GM12878 (cell line): Measurements from ENCODE around the gene FALEC. TPM values are rescaled to one million over a fixed set of nuclear protein-coding genes. Genes with fewer than 3 reads are reported as not detected.

Experiments used
- ATAC-seq: fragments of 200-7000 bp; cut with Tn5 transposase; 3 replicates; pipeline ENCODE4 v1.9.1; 2020; ENCODE audit warnings: mild to moderate bottlenecking, moderate library complexity
- BruUV-seq: library from RNA; stranded (reverse); fragments of 400-500 nt; replicated peaks from 2 replicates; lab custom pipeline; 2021; lab: Mats Ljungman, UMichigan
- CTCF ChIA-PET: fragments of 300-600 bp; sonication (Branson Sonifier 250); formaldehyde crosslinking; extraction: SDS; loops from one replicate; lab custom pipeline; 2021; ENCODE audit warnings: inconsistent platforms; lab: Yijun Ruan, JAX
- POLR2A ChIA-PET: fragments of 350-600 bp; formaldehyde crosslinking; extraction: SDS; loops from one replicate; lab custom pipeline; 2021; ENCODE audit warnings: inconsistent platforms; lab: Charles Lee
- RAD21 ChIA-PET: fragments of 300-600 bp; sonication (Branson Sonifier 250); formaldehyde crosslinking; loops from one replicate; lab custom pipeline; 2023; ENCODE audit warnings: antibody characterized with exemption; ENCODE audit not compliant: unreplicated experiment; lab: Charles Lee
- SMC1A ChIA-PET: fragments of 300-600 bp; sonication (Branson Sonifier 250); formaldehyde crosslinking; loops from one replicate; lab custom pipeline; 2023; ENCODE audit not compliant: unreplicated experiment, uncharacterized antibody; lab: Charles Lee
- DNase-seq: peaks from one replicate; pipeline ENCODE4 v3.0.0-alpha.2; 2011; ENCODE audit warnings: low read depth, low spot score
- FAIRE-seq: peaks from 3 replicates; lab custom pipeline; 2011; peaks lifted over from hg19 to GRCh38; lab: Jason Lieb, UNC
- H2AFZ ChIP-seq: 2 replicates; pipeline ENCODE4 v1.6.0; 2011; ENCODE audit warnings: low read depth, low read length, control low read depth; ENCODE audit not compliant: control insufficient read depth
- H3K27ac ChIP-seq: 2 replicates; pipeline ENCODE4 v1.5.1; 2011; ENCODE audit warnings: control low read depth; ENCODE audit not compliant: control insufficient read depth, insufficient read depth
- H3K27me3 ChIP-seq, 2 experiments: replicated peaks in 1 of 2; 2 replicates each; pipeline versions ENCODE4 v1.6.0 to v1.6.1; 2011; ENCODE audit warnings: low read length in 1 of 2; ENCODE audit not compliant: control insufficient read depth in 2 of 2, insufficient read depth in 2 of 2
- H3K36me3 ChIP-seq, 2 experiments: 2 replicates each; pipeline ENCODE4 v1.5.1; 2011; ENCODE audit warnings: low read length in 1 of 2; ENCODE audit not compliant: control insufficient read depth in 2 of 2, insufficient read depth in 2 of 2
- H3K4me1 ChIP-seq: 2 replicates; pipeline ENCODE4 v1.6.1; 2011; ENCODE audit warnings: mild to moderate bottlenecking, low read length, moderate library complexity, mixed read lengths; ENCODE audit not compliant: control insufficient read depth, insufficient read depth
- H3K4me2 ChIP-seq: 2 replicates; pipeline ENCODE4 v1.6.0; 2011; ENCODE audit warnings: control low read depth; ENCODE audit not compliant: control insufficient read depth, insufficient read depth
- H3K4me3 ChIP-seq: fragments of 200-600 bp; sonication (generic); 2 replicates; pipeline ENCODE4 v1.5.1; 2016
- H3K79me2 ChIP-seq: 2 replicates; pipeline ENCODE4 v1.6.0; 2011; ENCODE audit warnings: low read length; ENCODE audit not compliant: control insufficient read depth, insufficient read depth
- H3K9ac ChIP-seq: 2 replicates; pipeline ENCODE4 v1.8.0; 2011; ENCODE audit warnings: low read length, control low read depth, mixed read lengths; ENCODE audit not compliant: control insufficient read depth, insufficient read depth
- H3K9me3 ChIP-seq: replicated peaks from 3 replicates; pipeline ENCODE4 v1.5.1; 2011; ENCODE audit warnings: mild to moderate bottlenecking, low read length; ENCODE audit not compliant: control insufficient read depth, insufficient read depth
- H4K20me1 ChIP-seq: 2 replicates; pipeline ENCODE4 v1.6.0; 2011; ENCODE audit not compliant: control insufficient read depth, insufficient read depth
- CEBPZ ChIP-seq: fragments of 150-350 bp; IDR thresholded peaks from 2 replicates; pipeline ENCODE4 v1.6.1; 2016; ENCODE audit warnings: low read depth, low read length
- HDGF ChIP-seq: fragments of 450-650 bp; IDR thresholded peaks from 2 replicates; pipeline ENCODE4 v1.6.1; 2016; ENCODE audit warnings: antibody characterized with exemption
- MAX ChIP-seq: IDR thresholded peaks from 2 replicates; pipeline ENCODE4 v1.6.1; 2012; ENCODE audit warnings: low read depth, low read length, improper control_type of control experiment
- MEF2A ChIP-seq: IDR thresholded peaks from 2 replicates; pipeline ENCODE4 v1.6.1; 2011; ENCODE audit warnings: low read depth, mild to moderate bottlenecking, low read length, moderate library complexity; ENCODE audit not compliant: insufficient read depth
- NFXL1 ChIP-seq: fragments of 450-650 bp; IDR thresholded peaks from 2 replicates; pipeline ENCODE4 v1.6.1; 2017; ENCODE audit warnings: antibody characterized with exemption, mild to moderate bottlenecking, borderline replicate concordance
- RAD21 ChIP-seq: IDR thresholded peaks from 2 replicates; pipeline ENCODE4 v1.6.1; 2011; ENCODE audit warnings: mild to moderate bottlenecking, low read depth, low read length, moderate library complexity; ENCODE audit not compliant: insufficient read depth
- RELA ChIP-seq: fragments of 450-650 bp; IDR thresholded peaks from 2 replicates; pipeline ENCODE4 v1.8.0; 2014; ENCODE audit warnings: borderline replicate concordance; ENCODE audit not compliant: partially characterized antibody
- RUNX3 ChIP-seq: IDR thresholded peaks from 2 replicates; pipeline ENCODE4 v1.6.1; 2012; ENCODE audit warnings: low read length, inconsistent platforms
- STAT3 ChIP-seq: IDR thresholded peaks from 2 replicates; pipeline ENCODE4 v1.6.1; 2011; ENCODE audit warnings: low read depth, low read length, improper control_type of control experiment
- YBX1 ChIP-seq: fragments of 450-650 bp; IDR thresholded peaks from 2 replicates; pipeline ENCODE4 v1.6.1; 2016; ENCODE audit warnings: antibody characterized with exemption
- WGBS: methylation state at CpG from one replicate; pipeline ENCODE4 v1.1.6; 2016; ENCODE audit warnings: low lambda C conversion rate; ENCODE audit not compliant: insufficient replicate concordance, insufficient coverage; ENCODE audit errors: missing lambda C conversion rate; 5-methylcytosine and 5-hydroxymethylcytosine counted together
- in situ Hi-C: fragments of 300-500 bp; cut with MboI; formaldehyde crosslinking; loops from 9 replicates; pipeline ENCODE4 v1.14.3; 2018; ENCODE audit warnings: mixed read lengths
- intact Hi-C: fragments of 100-400 bp; cut with micrococcal nuclease; formaldehyde crosslinking; loops from one replicate; pipeline ENCODE4 v1.14.2; 2022; ENCODE audit not compliant: unreplicated experiment
- polyA plus RNA-seq, 11 experiments: library from polyadenylated mRNA; depleted of rRNA in 4 of 11; unstranded in 6 of 11; stranded (reverse) in 5 of 11; fragments of >200 nt; fragmentation: Nextera tagmentation in 4 of 11; fragmentation: Illumina TruSeq in 1 of 11; extraction: Ambion mirVana in 4 of 11; extraction: Trizol in 1 of 11; gene quantifications; 1 replicate in 1 of 11; 2 replicates in 10 of 11; pipeline versions ENCODE4 v1.2.1 to v1.2.3, GENCODE V29; 2011 to 2016; ENCODE audit warnings: inconsistent platforms in 2 of 11, missing spikeins in 2 of 11, low read depth in 1 of 11
- total RNA-seq, 4 experiments: library from RNA; depleted of rRNA in 3 of 4; stranded (reverse); fragments of >200 nt in 3 of 4; fragmentation: Illumina TruSeq in 1 of 4; extraction: Trizol in 1 of 4; gene quantifications; 2 replicates each; pipeline versions ENCODE4 v1.2.1 to v1.2.3, GENCODE V29; 2013 to 2021
- TF ChIP-seq, protein P1 (sequence below): fragments of 450-650 bp; IDR thresholded peaks from 2 replicates; pipeline ENCODE4 v1.6.1; 2016; ENCODE audit warnings: mild to moderate bottlenecking, moderate library complexity, borderline replicate concordance
- TF ChIP-seq, protein P2 (sequence below): fragments of 450-650 bp; formaldehyde crosslinking; IDR thresholded peaks from 2 replicates; pipeline ENCODE4 v1.5.0; 2022; ENCODE audit warnings: mild to moderate bottlenecking, missing genetic modification characterization

The FALEC gene
- total and polyA plus RNA-seq, 10 of the 15 experiments (the other 5 are each of a cell fraction or from before 2014, with no cell fraction given) = 0.21 to 0.71 (median 0.32) TPM; not detected in 3

DNA sequence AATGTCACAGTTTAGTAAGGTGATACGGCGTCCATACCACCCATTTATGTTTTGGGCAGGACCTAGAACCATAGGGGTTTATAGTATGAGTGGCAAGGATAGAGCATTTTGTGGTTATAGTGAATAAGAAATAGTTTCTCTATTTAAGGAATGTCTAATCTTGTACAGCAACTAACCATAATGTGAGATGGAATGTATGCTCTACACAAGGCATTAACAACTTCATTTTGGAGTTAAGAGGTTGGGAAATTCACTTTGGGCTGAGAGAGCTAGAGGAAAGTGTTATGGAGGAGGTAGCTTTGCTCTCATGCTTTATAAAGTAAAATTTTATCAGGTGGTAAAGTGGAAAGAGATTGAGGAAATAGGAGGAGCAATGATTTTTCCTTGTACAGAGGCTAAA lies 66.8 kb downstream of the FALEC start:
- intact Hi-C loops = no loop called here
- no peak for FAIRE-seq
- ATAC-seq = no peak
- no peaks in the 10 kb centered on the region for H3K9me3 ChIP-seq
- RAD21 ChIA-PET = interaction anchor here (14.4 kb wide), 1 partner anchor 17 kb away, joined by 387 read pairs; no protein-coding TSS in a partner anchor
- peaks cover 8% of the 10 kb centered on the region; the same call in 1 of the 2 replicates for H4K20me1 ChIP-seq
- H3K36me3 ChIP-seq = no peaks in the 10 kb centered on the region
- peaks cover 3% of the 10 kb centered on the region; the same call in 1 of the 2 replicates for H3K4me1 ChIP-seq
- no peak overlapping the region for H2AFZ ChIP-seq
- peaks cover 29% of the 10 kb centered on the region for H3K79me2 ChIP-seq
- in situ Hi-C loops = no loop called here
- BruUV-seq = no TSS peak
- no peak overlapping the region for H3K27ac ChIP-seq
- CTCF ChIA-PET = interaction anchor here (0.6 to 16.3 kb wide), 3 partner anchors 18 to 207 kb away, joined by 4 to 289 read pairs (median 21); no protein-coding TSS in a partner anchor
- SMC1A ChIA-PET = interaction anchor here (2.1 to 13.6 kb wide), 2 partner anchors 12 to 19 kb away, joined by 8 to 388 read pairs; no protein-coding TSS in a partner anchor
- POLR2A ChIA-PET = interaction anchor here (0.7 to 1.6 kb wide), 2 partner anchors 33 to 114 kb away, joined by 3 to 4 read pairs; no protein-coding TSS in a partner anchor
- H3K27me3 ChIP-seq = no peaks in the 10 kb centered on the region
- no peak overlapping the region for H3K9ac ChIP-seq
- H3K4me3 ChIP-seq = no peak overlapping the region
- DNase-seq = no peak
- H3K4me2 ChIP-seq = no peak overlapping the region
- WGBS = 95% methylated on average over 2 of the region's 2 CpGs
- TF ChIP-seq, protein P1, sequence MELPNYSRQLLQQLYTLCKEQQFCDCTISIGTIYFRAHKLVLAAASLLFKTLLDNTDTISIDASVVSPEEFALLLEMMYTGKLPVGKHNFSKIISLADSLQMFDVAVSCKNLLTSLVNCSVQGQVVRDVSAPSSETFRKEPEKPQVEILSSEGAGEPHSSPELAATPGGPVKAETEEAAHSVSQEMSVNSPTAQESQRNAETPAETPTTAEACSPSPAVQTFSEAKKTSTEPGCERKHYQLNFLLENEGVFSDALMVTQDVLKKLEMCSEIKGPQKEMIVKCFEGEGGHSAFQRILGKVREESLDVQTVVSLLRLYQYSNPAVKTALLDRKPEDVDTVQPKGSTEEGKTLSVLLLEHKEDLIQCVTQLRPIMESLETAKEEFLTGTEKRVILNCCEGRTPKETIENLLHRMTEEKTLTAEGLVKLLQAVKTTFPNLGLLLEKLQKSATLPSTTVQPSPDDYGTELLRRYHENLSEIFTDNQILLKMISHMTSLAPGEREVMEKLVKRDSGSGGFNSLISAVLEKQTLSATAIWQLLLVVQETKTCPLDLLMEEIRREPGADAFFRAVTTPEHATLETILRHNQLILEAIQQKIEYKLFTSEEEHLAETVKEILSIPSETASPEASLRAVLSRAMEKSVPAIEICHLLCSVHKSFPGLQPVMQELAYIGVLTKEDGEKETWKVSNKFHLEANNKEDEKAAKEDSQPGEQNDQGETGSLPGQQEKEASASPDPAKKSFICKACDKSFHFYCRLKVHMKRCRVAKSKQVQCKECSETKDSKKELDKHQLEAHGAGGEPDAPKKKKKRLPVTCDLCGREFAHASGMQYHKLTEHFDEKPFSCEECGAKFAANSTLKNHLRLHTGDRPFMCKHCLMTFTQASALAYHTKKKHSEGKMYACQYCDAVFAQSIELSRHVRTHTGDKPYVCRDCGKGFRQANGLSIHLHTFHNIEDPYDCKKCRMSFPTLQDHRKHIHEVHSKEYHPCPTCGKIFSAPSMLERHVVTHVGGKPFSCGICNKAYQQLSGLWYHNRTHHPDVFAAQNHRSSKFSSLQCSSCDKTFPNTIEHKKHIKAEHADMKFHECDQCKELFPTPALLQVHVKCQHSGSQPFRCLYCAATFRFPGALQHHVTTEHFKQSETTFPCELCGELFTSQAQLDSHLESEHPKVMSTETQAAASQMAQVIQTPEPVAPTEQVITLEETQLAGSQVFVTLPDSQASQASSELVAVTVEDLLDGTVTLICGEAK = no peak
- TF ChIP-seq, protein P2, sequence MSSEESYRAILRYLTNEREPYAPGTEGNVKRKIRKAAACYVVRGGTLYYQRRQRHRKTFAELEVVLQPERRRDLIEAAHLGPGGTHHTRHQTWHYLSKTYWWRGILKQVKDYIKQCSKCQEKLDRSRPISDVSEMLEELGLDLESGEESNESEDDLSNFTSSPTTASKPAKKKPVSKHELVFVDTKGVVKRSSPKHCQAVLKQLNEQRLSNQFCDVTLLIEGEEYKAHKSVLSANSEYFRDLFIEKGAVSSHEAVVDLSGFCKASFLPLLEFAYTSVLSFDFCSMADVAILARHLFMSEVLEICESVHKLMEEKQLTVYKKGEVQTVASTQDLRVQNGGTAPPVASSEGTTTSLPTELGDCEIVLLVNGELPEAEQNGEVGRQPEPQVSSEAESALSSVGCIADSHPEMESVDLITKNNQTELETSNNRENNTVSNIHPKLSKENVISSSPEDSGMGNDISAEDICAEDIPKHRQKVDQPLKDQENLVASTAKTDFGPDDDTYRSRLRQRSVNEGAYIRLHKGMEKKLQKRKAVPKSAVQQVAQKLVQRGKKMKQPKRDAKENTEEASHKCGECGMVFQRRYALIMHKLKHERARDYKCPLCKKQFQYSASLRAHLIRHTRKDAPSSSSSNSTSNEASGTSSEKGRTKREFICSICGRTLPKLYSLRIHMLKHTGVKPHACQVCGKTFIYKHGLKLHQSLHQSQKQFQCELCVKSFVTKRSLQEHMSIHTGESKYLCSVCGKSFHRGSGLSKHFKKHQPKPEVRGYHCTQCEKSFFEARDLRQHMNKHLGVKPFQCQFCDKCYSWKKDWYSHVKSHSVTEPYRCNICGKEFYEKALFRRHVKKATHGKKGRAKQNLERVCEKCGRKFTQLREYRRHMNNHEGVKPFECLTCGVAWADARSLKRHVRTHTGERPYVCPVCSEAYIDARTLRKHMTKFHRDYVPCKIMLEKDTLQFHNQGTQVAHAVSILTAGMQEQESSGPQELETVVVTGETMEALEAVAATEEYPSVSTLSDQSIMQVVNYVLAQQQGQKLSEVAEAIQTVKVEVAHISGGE (CRISPR knock-in tag) = no peak
- TF ChIP-seq HDGF (no peak), CEBPZ (no peak), RUNX3 (no peak), MEF2A (no peak), STAT3 (no peak), NFXL1 (no peak), MAX (no peak), RAD21 (no peak), YBX1 (no peak), RELA (no peak)
